Ecto neural progenitor cell (in vitro differentiated cells): ENCODE measurements around the gene EIF4A3.

Source experiments
- DNase-seq: peaks from one replicate; pipeline ENCODE4 v3.0.0-alpha.2; 2018; ENCODE audit warnings: low spot score

The EIF4A3 gene

GRCh38 chr17:80147035-80147822, at the start of gene EIF4A3:
Gene EIF4A3, minus strand, starts transcription at chr17:80147128. Its CDS starts 167 bp downstream, at chr17:80146961.
- peak; percentile 99 for DNase-seq

GRCh38 chr17:80196652-80197051, 49.7 kb upstream of the EIF4A3 start:
- DNase-seq = no peak

- peak; percentile 76 for DNase-seq
These were observed 49.0 kb upstream of the EIF4A3 start for GRCh38 chr17:80195671-80196529.

GRCh38 chr17:80195141-80195540, 48.2 kb upstream of the EIF4A3 start:
- no peak for DNase-seq

GRCh38 chr17:80191865-80192661, 45.1 kb upstream of the EIF4A3 start:
- no peak for DNase-seq

- DNase-seq = no peak
These were observed 44.3 kb upstream of the EIF4A3 start for GRCh38 chr17:80191192-80191591.

GRCh38 chr17:80190716-80191115, 43.8 kb upstream of the EIF4A3 start:
- no peak for DNase-seq

- DNase-seq = no peak
These were observed 42.7 kb upstream of the EIF4A3 start for GRCh38 chr17:80189611-80190010.

GRCh38 chr17:80187515-80187941, 40.6 kb upstream of the EIF4A3 start:
- no peak for DNase-seq

GRCh38 chr17:80187090-80187489, 40.2 kb upstream of the EIF4A3 start:
- DNase-seq = no peak

GRCh38 chr17:80185968-80186367, 39.0 kb upstream of the EIF4A3 start:
- no peak for DNase-seq

GRCh38 chr17:80184423-80184714, 37.4 kb upstream of the EIF4A3 start:
- no peak for DNase-seq

- DNase-seq = no peak
These were observed 36.9 kb upstream of the EIF4A3 start for GRCh38 chr17:80183581-80184422.

GRCh38 chr17:80182845-80183223, 35.9 kb upstream of the EIF4A3 start:
- DNase-seq = no peak

- DNase-seq = no peak
These were observed 35.4 kb upstream of the EIF4A3 start for GRCh38 chr17:80182118-80182844.

GRCh38 chr17:80181431-80181830, 34.5 kb upstream of the EIF4A3 start:
- no peak for DNase-seq

- DNase-seq = no peak
These were observed 33.3 kb upstream of the EIF4A3 start for GRCh38 chr17:80180192-80180591.

GRCh38 chr17:80177986-80178595, 31.2 kb upstream of the EIF4A3 start:
- DNase-seq = no peak

GRCh38 chr17:80176757-80177156, 29.8 kb upstream of the EIF4A3 start:
- DNase-seq = no peak

GRCh38 chr17:80173916-80174315, 27.0 kb upstream of the EIF4A3 start:
- DNase-seq = no peak
